IPS-20b (cell line): ENCODE measurements around the gene CREBBP.

ENCODE experiments used
- H3K27ac ChIP-seq: one replicate; pipeline ENCODE4 v1.5.1; 2013; ENCODE audit warnings: low read length
- H3K27me3 ChIP-seq: 2 replicates; pipeline ENCODE4 v1.6.1; 2013; ENCODE audit warnings: mild to moderate bottlenecking, low read length, inconsistent platforms; ENCODE audit not compliant: insufficient read depth
- H3K36me3 ChIP-seq: 2 replicates; pipeline ENCODE4 v1.6.1; 2013; ENCODE audit warnings: low read depth, mild to moderate bottlenecking, inconsistent platforms, low read length, moderate library complexity; ENCODE audit not compliant: insufficient read depth
- H3K4me1 ChIP-seq: 2 replicates; pipeline ENCODE4 v1.6.1; 2013; ENCODE audit warnings: mild to moderate bottlenecking, control low read depth, inconsistent platforms, low read length, moderate library complexity; ENCODE audit not compliant: insufficient read depth
- H3K4me3 ChIP-seq: 2 replicates; pipeline ENCODE4 v1.5.1; 2013; ENCODE audit warnings: mild to moderate bottlenecking, low read length, inconsistent platforms
- H3K9ac ChIP-seq: 2 replicates; pipeline ENCODE4 v1.6.1; 2013; ENCODE audit warnings: low read depth, mild to moderate bottlenecking, inconsistent platforms, low read length, moderate library complexity
- H3K9me3 ChIP-seq: 2 replicates; pipeline ENCODE4 v1.6.1; 2013; ENCODE audit warnings: mild to moderate bottlenecking, low read depth, low read length, inconsistent platforms; ENCODE audit not compliant: insufficient read depth

CREBBP gene

DNA sequence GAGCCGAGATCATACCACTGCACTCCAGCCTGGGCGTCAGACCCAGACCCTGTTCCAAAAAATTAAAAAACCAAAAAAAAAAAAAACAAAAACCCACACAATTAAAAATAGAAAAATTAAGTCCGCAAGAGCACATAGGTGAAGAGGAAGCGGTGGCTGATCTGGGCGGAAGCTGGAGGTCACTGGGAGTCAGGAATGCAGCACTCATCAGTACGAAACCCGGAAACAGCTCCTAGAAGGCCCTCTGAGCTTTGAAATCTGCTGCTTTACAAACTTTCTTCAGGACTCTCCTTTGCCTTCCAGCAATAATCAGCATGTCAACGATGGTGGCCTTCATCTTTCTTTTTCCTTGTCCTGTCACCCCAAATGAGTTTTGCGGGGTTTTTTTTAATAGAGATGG, 192.7 kb downstream of the CREBBP start:
- Histone ChIP-seq H3K27me3 (no peaks in the 10 kb centered on the region), H3K4me1 (no peaks in the 10 kb centered on the region), H3K9me3 (no peaks in the 10 kb centered on the region), H3K27ac (no peak overlapping the region), H3K9ac (no peak overlapping the region), H3K36me3 (peaks cover 66% of the 10 kb centered on the region), H3K4me3 (no peak overlapping the region)

DNA sequence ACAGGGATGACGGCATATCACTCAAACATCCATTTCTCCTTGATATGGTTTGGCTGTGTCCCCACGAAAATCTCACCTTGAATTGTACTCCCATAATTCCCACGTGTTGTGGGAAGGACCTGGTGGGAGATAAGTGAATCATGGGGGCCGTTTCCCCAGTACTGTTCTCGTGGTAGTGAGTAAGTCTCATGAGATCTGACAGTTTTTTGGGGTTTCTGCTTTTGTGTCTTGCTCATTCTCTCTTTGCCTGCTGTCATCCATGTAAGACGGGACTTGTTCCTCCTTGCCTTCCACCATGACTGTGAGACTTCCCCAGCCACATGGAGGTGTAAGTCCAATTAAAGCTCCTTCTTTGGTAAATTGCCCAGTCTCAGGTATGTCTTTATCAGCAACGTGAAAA, 193.5 kb downstream of the CREBBP start:
- peaks cover 74% of the 10 kb centered on the region for H3K36me3 ChIP-seq
- H3K4me3 ChIP-seq: no peak overlapping the region
- no peaks in the 10 kb centered on the region for H3K4me1 ChIP-seq

DNA sequence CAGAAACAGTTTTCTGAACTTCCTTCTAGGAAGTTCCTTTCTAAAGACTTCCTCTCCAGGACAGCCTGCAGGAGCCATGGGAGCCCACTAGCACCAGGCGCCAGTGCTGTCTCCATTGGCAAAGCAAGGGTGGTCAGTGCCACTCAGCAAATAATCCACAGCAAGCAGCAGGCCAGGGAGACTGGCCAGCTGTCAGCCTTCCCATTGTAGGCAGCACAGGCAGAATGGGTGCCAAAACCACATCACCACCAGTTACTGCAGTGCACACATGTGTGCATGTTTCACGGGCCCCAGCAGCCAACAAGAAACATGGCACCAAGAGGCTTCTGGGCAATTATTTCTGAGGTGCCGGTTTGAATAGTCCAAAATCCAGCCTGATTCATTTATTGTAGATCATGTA, 199.3 kb downstream of the CREBBP start:
- Histone ChIP-seq H3K4me1 (no peaks in the 10 kb centered on the region), H3K9me3 (no peaks in the 10 kb centered on the region), H3K27ac (no peak overlapping the region), H3K27me3 (no peaks in the 10 kb centered on the region), H3K4me3 (no peak overlapping the region), H3K36me3 (peaks cover 95% of the 10 kb centered on the region), H3K9ac (no peak overlapping the region)

More for the DNA sequence above, 193.5 kb downstream of the CREBBP start:
- H3K27me3 ChIP-seq: no peaks in the 10 kb centered on the region
- H3K27ac ChIP-seq: no peak overlapping the region
- no peaks in the 10 kb centered on the region for H3K9me3 ChIP-seq
- no peak overlapping the region for H3K9ac ChIP-seq

DNA sequence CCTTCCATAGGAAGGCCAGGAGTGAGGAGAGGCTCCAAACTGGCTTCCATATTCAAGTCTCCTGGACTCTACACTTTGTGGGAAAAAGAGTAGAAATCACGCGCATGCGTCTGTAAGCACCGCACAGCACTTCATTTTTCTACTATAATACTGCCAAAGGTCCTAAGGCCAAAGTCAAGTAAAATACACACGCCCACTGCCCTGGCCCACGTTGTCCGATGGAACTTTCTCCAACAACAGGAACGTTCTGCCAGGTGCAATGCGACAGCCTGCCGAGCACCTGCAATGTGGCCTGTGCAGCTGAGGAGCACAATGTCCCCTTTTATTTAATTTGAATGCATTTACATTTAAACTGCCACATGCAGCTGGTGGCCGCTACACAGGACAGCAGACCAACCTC, 202.5 kb downstream of the CREBBP start:
- Histone ChIP-seq H3K36me3 (peaks cover 98% of the 10 kb centered on the region), H3K4me3 (no peak overlapping the region)

DNA sequence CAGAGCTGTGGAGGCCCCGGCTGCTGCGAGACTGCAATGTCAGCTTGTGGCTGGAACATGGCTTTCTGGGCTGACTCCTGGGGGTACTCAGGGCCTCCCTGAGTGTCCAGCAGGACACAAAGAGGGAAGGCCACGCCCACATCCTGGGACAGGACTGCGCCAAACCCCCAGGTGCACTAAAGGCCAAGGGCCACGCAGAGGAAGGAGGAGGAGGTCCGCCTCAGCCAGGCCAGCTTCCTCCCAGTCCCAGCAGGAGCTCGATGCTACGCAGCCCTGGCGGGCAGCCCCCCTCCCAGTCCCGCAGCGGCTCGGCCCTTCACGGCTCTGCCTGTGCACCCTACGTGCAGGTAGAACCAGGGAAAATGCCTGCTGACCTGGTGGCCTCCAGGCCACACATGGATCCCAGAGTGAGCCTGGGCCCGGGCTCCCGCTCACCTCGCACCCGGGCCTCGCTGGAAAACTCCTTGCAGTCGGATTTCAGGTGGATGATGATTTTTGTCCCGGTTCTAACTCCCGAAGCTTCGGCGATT, 204.8 kb downstream of the CREBBP start:
- no peaks in the 10 kb centered on the region for H3K4me1 ChIP-seq
- H3K27ac ChIP-seq: no peak overlapping the region
- H3K27me3 ChIP-seq: no peaks in the 10 kb centered on the region
- no peak overlapping the region for H3K9ac ChIP-seq
- no peak overlapping the region for H3K4me3 ChIP-seq
- no peaks in the 10 kb centered on the region for H3K9me3 ChIP-seq
- H3K36me3 ChIP-seq: peaks cover 97% of the 10 kb centered on the region

More for the DNA sequence above, 202.5 kb downstream of the CREBBP start:
- H3K27me3 ChIP-seq: no peaks in the 10 kb centered on the region
- no peak overlapping the region for H3K9ac ChIP-seq
- H3K9me3 ChIP-seq: no peaks in the 10 kb centered on the region
- H3K4me1 ChIP-seq: no peaks in the 10 kb centered on the region
- no peak overlapping the region for H3K27ac ChIP-seq
